WI38 (cell line): ENCODE data around the gene MYL6B.

ENCODE experiments used
- H3K4me3 ChIP-seq: 2 replicates; pipeline ENCODE4 v1.5.1; 2011; ENCODE audit warnings: low read depth, mild to moderate bottlenecking, control low read depth, low read length
- TF ChIP-seq, protein P1 (sequence below): IDR thresholded peaks from 2 replicates; pipeline ENCODE4 v1.5.1; 2012; ENCODE audit warnings: low read depth, mild to moderate bottlenecking, control low read depth, low read length

MYL6B gene

DNA sequence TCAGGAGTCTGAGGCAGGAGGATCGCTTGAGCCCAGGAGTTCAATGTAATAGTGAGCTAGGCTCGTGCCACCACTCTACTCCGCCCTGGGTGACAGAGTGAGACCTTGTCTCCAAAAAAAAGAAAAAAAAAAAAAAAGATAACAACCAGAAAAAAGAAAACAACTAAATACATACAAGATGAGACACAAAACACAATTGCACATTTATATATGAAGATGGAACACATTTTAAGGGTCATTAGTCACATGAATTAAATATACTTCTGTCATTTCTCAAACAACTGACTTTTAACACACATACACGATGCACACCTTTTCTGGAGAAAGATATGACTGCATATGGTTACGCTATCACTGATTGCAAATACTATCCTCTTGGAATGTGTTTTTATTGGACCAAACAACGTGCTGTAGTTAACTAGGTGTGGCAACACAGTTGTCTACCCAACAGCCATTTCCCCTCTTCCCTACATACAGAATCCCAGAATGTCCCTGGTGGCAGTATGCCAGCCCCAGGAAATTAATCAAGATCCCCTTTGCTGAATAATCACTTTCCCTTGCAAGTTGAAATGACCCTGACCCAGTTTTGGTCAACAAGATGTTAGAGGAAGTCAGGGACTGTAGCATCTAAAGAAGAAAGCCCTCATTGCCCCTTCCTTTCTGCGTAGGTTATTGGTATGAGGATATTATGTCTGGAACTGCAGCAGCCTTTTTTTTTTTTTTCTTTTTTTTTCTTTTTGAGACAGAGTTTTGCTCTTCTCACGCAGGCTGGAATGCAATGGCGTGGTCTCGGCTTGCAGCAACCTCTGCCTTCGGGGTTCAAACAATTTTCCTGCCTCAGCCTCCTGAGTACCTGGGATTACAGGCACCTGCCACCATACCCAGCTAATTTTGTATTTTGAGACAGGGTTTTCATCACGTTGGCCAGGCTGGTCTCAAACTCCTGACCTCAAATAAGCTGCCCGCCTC lies 5.6 kb upstream of the MYL6B start:
- TF ChIP-seq, protein P1, sequence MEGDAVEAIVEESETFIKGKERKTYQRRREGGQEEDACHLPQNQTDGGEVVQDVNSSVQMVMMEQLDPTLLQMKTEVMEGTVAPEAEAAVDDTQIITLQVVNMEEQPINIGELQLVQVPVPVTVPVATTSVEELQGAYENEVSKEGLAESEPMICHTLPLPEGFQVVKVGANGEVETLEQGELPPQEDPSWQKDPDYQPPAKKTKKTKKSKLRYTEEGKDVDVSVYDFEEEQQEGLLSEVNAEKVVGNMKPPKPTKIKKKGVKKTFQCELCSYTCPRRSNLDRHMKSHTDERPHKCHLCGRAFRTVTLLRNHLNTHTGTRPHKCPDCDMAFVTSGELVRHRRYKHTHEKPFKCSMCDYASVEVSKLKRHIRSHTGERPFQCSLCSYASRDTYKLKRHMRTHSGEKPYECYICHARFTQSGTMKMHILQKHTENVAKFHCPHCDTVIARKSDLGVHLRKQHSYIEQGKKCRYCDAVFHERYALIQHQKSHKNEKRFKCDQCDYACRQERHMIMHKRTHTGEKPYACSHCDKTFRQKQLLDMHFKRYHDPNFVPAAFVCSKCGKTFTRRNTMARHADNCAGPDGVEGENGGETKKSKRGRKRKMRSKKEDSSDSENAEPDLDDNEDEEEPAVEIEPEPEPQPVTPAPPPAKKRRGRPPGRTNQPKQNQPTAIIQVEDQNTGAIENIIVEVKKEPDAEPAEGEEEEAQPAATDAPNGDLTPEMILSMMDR: no peak

DNA sequence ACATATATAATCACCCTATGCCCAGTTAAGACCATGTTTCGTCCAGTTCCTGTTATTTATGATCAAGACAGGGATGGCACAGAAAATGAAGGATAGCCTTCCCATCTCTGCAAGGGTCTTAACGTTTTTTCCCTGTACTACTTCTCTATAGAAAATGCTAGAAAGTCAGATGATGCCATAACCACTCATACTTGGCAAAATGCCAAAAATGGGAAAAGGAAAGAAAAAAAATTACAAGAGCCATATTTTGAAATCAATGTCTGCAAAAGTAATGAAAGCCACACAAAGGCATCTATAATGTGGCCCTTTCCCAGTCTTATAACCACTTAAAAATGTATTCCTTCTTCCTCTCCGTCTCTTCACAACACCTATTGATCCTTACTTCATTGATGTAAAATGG lies 1.8 kb upstream of the MYL6B start:
- TF ChIP-seq, protein P1: no peak
- no peak overlapping the region for H3K4me3 ChIP-seq

More for the DNA sequence above, 5.6 kb upstream of the MYL6B start:
- H3K4me3 ChIP-seq: no peak overlapping the region

DNA sequence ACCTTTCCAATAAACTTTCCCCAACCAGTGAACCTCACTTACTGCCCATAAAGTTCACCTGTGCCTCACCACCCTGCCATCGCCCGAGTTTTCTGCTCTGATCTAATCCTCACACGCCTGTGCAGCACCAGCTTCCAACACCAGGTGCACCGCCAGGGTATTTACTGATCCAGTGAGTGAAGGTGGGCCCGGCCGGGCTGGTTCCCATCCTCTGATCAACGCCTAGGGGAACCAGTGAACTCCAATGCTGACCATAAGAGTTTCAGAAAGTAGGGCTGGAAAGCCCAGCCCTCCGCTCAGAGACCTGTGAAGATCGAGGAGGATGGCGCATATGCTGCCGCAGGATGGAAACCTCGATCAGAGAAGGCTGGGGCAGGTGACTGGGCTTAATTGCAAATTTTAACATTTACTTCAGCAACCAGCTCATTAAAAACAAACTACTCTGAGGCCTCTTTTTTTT lies 685 bp upstream of the MYL6B start:
- TF ChIP-seq, protein P1: peak; percentile 5; the same call in 1 of the 2 replicates
- H3K4me3 ChIP-seq: peak overlapping the region; percentile 79

DNA sequence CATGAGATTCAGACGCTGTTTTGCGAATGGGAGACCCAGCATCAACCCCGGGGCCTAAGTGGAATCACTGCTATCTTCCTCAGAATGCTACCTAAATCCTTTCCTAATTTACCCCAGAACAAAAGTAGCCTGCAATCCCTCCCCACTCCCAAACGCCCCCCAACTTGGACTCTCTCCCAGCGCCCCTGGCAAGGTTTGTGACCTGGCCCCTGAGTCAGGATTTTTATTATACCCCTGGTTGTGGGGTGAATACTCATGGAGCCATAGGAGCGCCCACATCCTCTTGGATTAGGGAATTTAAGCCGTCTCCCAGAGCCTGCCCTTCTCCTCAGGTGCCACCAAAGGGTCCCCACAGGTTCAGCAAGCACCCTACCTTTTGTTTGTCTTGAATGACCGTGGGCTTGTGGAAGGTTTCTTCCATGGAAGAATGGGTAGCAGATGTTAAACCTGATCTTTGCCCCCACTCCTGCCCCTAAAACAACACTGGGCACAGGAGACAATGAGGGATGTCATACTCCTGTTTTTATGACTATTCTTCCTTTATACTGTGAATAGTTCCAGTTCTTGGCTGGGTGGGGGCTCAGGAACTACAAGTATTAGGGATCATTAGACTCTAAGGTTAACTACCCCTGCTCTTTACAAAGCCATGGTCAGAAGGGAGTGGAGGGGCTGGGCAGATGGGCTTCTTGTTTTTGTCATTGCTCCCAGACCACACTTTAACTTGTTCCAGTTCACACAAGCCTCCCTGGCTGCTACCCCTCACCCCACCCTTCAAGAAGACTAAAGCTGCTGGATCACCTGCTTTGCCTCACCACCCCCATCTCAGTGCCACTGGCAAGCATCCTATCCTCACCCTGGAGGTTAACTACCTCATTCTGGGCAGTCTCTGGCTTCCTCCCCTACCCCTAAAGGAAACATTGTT lies 630 bp downstream of the MYL6B start:
- peak overlapping the region; percentile 79 for H3K4me3 ChIP-seq
- TF ChIP-seq, protein P1: no peak

DNA sequence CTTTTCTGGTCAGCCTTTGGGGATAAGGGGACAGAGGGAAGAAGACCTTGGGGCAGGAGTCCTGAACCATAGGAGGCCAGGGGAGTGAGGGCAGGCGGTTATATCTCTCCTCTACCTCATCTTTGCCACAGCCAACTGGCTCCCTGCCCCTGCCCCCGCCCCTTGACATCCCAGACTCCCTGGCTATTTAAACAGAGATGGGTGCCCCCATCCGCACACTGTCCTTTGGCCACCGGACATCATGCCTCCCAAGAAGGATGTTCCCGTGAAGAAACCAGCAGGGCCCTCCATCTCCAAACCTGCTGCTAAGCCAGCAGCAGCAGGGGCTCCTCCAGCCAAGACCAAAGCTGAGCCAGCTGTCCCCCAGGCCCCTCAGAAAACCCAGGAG lies 1.3 kb downstream of the MYL6B start:
- TF ChIP-seq, protein P1: no peak
- H3K4me3 ChIP-seq: peak overlapping the region; percentile 79

DNA sequence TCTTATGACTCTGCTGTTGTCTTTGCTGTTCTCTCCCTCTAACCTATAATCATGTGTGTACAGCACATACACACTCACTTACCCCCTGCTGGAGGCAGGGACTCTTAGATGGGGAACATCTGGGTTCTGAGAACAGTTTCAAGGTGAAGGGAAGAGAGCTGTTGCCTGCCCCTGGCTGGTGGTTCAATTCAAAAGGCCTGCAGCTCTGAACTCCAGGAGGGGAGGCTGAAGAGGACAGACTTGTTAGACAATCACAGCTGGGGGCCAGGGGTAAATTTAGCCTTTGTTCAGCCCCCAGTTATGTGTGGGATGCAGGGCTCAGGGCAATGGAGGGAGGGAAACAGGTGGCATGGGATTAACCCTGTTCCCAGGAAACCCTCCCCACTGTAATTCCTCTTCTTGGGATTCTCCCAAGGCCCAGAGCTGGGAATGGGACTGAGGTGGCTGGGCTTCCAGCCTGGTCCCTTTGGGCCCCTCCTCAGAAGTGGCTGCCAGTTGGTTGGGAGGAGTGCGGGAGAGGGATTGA lies 1.9 kb downstream of the MYL6B start:
- H3K4me3 ChIP-seq: no peak overlapping the region
- TF ChIP-seq, protein P1: no peak
